CD4-positive, alpha-beta T cell treated with Interferon gamma for 1 hour (primary cell): ENCODE measurements around the gene SPACA7.
"Not testable (repeated sequence)": the region's sequence is repeated elsewhere in the genome, so short reads cannot be mapped to it uniquely, and the experiment has no call there.

Experiments used
- DNase-seq: peaks from one replicate; pipeline ENCODE4 v3.0.0-alpha.2; 2020

Gene SPACA7

DNA sequence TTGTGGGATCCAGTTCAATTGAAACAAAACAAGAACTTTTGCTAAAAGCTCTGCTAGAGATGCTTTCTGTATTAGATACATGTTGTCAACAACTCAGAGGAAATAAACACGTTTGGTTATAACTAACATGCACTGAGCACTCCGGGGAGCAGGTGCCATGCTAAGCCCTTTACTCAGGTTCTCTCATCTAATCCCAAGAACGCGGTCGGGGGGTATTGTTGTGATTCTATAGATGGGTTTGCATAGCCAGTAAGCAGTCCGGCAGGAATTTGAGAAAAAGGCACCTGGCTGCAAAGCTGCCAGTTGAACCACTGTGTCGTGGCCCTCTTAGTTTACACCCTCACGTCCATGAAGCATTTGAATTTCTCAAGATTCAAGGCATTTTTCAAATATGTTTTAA, 24.3 kb upstream of the SPACA7 start:
- no peak for DNase-seq

DNA sequence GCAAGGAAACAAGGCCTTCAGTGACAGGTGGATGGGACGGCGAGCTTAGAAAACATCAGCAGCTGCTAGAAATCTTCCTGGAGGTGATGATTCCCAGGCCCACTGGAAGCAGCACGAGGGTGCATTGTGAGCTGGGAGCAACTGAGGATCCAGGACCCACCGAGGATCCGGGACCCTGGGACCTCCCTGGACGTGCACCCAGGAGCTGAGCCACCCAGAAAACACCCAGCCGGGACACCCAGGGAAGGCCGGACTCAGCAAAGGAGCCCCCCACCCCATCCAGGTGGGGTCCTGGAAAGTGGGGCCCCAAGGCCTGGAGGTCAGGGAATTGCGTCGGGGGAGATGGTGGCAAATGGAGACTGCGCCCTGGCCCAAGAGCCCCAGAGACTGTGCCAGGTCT, 22.3 kb upstream of the SPACA7 start:
- DNase-seq: no peak

DNA sequence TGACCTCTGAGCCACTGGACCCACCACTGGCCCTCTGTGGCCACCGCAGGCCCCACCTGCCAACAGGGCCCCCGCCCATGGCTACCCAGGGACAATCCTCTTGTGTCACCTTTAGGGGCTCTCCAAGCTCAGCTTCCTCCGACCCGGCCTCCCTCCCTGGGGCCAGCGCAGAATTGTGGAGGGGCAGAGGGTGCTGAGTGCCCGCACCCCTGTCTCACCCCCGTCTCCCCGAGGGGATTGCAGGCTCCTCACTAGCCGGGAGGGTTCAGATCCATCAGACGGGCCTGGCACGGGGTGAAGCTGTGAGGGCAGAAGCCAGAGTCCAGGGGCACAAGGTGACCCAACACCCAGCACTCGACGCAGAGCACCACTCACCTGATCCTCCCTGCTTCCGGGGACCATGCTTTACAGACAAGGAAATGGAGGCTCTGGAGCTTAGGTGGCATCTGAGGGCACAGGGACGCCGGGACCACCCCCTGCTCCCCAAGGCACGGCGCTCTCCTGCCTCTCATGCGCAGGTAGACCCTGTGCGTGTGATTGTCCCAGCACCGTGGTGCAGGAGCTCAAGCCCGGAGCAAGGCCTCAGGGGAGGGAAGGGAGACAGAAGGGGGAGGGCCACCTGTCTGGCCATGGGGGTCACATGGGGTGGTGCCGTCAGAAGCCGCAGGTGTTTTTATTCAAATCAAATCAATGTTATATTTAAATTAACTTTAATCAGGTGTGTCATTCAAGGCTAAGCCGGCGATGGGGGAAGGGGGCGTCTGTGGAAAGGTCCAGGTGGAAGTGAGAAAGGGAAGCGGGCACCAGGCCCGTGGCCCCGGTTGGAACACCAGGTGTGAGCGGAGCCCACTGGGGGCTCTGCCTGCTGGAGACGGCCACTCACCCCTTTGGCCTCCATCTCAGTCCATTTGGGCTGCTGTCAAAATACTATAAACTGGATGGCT, 21.6 kb upstream of the SPACA7 start:
- DNase-seq: no peak

DNA sequence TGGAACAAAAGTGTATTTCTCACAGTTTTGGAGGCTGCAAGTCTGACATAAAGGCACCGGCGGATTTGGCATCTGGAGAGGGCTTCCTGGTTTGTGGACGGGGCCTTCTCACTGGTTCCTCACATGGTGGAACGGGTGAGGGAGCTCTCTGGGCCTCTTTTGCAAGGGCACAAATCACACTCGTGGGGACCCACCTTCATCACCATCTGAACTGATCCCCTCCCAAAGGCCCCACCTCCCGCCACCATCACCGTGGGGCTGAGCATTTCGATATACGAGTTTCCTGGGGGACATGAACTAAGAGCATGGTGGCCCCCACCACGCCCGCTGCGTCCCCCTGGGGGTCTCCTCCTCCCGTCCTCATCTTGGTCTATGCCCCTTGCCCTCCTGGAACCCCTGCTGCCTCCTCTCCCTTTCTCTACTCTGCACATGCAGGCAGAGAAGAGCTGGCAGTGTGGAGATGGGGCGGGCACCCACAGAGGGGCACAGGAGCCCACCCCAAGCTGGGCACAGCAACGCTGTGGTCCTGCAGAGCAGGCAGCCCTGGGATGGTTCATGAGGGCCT, 20.8 kb upstream of the SPACA7 start:
- DNase-seq: no peak

DNA sequence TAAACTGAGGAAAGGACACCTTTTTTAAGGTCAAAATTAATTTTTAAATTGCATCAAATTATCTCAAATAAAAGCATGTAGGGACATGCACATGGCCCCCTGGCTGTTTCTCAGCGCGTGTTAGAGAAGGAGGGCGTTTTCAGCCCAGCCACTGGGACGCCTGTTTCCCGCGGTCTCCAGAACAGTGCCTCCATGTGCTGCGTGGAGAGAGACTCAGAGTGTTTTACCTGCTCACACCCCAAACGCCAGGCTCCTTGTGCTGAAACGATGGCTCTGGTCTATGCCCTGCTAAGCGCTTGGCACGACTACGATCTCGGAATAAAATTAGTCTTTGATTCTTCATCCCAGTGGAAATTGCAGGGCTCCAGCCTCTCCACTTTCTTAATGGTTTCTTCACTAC, 20.0 kb upstream of the SPACA7 start:
- no peak for DNase-seq

DNA sequence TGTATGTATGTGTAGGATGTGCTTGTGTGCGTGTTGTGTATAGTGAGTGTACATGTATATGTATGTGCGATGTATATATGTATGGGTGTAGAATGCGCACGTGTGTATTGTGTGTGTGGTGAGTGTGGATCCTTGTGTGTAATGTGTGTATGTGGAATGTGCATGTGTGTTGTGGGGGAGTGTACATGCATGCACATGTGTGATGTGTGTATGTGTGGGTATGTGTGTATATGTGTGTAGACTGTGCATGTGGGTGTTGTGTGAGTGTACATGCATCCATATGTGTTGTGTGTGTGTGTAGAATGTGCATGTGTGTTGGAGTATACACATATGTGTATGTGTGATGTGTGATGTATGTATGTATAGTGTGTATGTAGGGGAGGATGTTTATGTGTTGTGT, 18.0 kb upstream of the SPACA7 start:
- no peak for DNase-seq

DNA sequence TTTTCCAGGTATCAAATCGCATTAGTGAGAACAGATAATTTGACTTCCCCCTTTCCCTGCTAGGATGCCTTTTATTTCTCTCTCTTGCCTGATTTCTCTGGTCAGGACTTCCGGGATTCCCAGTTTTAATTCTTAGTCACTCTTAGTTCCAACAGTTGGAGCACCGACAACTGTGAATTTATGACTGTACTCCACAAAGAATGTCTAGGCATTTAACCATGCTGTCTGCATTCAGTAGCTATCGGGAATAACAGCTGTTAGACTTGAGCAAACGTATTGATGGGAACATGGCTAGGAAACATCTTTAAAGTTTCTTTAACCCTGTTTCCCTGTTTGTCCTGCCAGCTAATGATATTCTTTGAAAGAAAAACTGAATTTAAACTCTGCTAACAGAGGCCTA, 14.1 kb upstream of the SPACA7 start:
- DNase-seq: no peak

DNA sequence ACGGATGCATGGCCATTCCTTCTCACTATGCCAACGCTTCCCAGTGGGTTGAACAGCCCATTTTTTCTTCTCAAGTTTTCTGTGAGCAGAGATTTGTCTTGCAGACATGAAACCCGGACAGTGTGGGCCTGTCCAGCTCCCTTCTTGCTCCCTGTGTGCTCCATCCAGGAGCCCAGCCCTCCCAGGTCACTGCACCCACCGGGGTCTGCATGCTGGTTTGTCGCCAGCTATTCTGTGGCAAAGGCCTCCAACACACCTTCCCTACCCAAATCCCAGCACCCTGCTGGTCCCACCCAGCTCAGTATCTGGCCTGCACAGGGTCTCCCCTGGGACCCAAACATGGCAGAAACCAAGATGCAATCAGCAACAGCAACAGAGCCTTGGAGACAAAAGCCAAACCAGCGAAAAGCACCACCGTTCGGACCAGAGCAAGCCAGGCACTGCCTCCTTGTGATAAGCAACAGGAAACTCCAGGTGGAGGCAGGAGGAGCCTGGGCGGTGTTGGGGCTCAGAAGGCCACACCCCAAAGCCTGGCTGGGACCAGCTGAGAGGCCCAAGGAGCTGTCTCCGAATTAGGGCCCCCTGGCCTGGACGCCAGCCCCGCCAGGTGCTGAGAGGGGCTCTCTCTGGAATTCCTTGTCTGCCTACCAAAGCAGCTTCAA, 12.2 kb upstream of the SPACA7 start:
- no peak for DNase-seq

DNA sequence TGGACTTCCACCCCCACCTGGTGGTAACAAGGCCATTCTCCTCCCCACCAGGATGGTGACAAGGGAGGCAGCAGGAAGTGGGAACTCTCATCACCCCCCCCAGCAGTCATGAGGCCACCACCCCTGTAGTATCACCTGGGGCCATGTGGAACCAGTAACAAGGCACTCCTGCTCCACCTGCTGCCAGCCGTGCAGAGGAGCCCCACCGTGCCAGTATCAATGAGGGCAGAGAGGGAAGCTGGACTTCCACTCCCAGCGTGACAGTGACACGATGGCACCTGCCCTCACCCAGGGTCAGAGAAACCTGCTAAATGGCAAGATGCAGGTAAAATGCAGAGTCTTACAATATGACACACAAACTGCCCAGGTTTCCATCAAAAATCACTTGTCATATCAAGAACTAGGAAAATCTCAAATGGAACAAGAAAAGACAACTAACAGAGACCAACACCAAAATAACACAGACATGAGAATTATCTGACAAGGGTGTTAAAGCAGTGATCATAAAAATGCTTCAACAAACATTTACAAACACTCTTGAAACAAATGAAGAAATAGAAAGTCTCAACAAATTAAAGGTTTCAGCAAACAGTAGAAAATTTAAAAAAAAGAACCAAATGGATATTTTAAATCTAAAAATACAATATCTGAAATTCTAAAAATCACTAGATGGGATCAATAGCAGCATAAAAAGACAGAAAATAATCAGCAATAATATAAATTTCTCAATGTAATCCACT, 9.1 kb upstream of the SPACA7 start:
- DNase-seq: no peak

DNA sequence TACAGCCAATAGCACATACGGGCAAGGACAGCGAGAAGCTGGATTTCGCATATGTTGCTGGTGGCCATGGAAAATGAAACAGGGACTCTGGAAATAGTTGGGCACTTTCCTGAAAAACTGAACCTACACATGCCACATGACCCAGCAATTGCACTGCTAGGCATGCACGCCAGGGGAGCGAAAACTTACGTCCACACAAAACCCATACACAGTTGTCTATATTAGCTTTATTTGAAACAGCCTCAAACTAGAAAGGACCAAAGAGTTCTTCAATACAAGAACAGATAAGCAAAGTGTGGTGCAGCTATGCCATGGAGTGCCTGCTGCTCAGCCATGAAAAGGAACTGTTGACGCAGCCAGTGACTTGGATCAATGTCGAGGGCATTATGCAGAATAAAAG, 7.3 kb upstream of the SPACA7 start:
- DNase-seq: no peak

DNA sequence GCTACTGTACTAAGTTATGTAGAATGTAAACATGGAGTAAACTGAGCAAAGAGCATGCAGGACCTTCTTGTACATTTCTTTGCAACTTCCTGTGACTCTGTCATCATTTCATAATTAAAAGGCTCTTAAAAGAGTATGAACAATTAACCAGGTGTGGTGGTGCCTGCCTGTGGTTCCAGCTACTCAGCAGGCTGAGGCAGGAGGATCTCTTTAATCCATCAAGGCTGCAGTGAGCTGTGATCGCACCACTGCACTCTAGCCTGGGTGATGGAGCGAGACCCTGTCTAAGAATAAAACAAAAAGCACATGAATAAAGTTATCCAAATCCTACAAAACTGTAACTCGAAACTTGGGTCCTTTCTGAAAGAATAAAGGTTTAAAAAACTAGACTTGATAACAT, 5.8 kb upstream of the SPACA7 start:
- no peak for DNase-seq

DNA sequence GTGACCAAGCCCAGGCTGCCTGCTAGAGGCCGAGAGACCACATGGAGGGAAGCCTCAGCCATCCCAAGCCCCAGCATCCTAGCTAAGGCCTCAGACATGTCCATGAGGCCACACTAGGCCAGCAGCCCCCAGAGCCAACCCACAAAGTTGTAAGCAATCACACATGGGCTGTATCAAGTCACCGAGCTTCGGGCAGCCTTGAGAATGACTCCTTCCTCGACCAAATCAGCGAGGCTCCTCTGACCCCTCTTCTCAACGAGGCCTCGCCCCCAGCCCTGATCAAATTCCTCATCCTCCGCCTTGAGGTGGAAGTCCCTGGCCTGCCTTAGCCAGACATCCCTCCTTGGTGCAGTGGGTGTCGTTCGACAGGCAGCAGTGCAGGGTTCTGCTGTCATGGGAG, 1.9 kb upstream of the SPACA7 start:
- no peak for DNase-seq

DNA sequence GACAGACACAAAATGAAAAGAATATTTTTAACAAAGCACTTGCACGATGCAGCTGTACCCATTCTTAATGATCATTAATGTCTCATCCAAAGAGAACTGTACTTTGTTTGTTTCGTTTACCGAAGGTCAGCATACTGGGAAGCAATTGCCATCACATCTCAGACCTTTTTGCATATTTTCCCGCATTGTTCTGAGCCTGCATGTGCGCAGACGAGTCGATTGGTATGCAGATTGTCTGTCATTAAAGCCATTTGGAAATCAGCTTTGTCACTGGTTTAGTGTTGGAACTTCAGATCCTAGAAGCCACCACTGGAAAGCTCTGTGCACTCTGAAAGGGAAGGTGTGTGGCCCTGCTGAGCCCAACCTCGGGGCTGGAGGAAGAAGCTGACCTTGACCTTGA, 15.6 kb downstream of the SPACA7 start:
- no peak for DNase-seq

DNA sequence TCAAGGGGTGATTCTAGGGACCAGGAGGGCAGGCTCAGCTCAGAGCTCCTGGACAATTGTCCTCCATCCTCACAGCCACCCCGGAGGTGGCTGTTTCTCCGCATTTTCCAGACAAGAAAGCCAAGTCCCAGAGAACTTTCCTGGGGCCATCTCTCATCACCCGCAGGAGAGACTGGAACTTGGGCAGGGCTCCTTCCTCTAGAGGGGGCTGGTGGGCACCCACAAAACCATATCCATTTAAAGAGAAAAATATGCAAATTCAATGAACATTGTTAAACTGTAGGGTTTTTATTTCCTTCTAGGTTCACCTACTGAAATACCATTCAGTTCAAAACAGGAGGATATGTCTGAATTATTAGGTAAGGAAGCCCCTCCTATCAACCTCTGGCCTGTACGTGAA, 16.6 kb downstream of the SPACA7 start:
- no peak for DNase-seq

DNA sequence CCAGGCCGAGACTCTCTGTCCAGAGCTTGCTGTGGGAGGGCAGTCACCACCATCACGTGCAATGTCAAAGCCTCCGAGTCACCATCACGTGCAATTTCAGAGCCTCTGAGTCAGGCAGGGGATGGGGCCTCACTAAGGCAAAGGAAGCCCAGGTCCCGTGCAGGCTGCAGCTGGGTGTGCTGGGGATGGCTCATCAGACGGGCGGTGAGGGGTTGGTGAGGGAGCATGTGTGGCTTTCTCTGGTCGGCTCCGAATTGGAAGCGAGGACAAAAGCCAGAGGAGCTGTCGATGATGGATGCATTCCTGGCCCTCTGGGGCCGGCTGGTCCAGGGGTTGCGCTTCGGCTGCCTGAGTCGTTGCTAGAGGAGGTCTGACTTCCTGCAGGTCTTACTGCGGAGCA, 18.9 kb downstream of the SPACA7 start:
- not testable (repeated sequence) for DNase-seq

DNA sequence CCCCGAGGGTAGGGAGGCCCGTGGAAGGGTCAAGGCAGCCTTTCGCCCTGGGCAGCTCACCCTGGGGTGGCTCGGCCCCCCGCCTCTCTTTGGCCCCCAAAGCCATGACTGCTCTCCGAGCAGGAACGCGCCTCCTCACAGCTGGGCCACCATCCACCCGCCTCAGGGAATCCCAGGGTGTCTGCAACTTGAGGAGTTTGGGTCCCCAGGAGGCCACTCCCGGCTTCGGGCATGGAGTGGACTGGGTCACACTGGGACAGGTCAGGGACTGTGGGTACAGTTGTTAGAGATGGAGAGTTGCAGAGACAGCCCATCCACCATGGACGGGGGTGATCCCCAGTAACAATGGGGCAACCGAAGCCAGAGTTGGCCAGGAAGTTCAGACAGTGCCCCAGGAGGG, 19.8 kb downstream of the SPACA7 start:
- DNase-seq: not testable (repeated sequence)

DNA sequence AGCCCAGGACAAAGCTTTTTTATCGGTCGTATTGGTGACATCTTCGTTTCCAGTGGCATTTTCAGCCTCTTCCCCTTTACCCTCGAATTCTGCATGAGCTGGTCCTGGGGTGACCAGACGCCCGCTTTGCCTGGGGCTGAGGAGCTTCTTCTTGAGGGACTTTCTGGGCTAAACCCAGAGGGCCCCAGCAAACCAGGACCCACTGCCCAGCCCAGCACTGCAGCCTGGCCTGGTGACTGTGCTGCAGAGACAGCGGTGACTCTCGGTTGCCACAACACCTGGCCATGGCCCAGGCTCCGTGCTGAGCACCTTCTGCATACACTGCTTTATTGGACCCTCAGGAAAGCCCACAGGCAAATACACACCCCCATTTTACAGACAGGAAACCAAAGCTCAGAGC, 21.0 kb downstream of the SPACA7 start:
- DNase-seq: no peak

DNA sequence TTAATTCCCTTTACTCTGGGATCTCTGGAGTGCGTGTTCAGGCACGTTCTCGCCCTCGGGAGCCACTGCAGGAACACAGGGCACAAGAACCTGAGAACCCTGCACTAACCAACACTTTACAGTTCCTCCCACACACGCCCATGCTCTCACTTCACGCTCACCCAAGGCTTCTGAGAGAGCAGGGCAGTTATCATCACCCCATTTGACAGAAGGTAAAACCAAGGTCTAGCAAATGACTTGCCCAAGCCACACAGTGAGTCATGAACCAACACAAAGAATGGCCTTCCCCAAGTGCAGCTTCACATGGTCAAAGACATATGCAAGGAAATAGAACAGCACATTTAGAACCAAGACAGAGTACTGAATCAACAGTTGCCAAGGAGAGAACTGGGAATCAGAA, 22.2 kb downstream of the SPACA7 start:
- not testable (repeated sequence) for DNase-seq

DNA sequence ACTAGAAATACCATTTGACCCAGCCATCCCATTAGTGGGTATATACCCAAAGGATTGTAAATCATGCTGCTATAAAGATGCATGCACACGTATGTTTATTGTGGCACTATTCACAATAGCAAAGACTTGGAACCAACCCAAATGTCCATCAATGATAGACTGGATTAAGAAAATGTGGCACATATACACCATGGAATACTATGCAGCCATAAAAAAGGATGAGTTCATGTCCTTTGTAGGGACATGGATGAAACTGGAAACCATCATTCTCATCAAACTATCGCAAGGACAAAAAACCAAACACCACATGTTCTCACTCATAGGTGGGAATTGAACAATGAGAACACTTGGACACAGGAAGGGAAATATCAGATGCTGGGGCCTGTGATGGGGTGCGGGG, 33.7 kb downstream of the SPACA7 start:
- DNase-seq: not testable (repeated sequence)

DNA sequence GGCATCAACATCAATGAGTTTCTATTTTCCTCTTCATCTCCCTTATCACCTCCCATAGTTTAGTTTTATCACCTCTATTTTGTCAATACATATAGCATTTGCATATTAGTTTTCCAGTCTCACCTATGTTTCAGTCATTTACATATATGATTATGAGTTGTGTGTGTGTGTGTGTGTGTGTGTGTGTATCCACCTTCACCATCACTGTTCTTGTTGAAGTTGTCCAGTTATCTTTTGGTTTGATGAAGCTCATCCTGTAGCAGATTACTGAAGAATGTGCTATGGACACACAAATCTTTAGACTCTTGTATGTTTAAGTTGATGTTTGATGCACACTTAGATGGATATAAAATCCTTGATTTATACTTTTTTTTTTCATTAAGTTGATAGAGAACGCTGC, 40.5 kb downstream of the SPACA7 start:
- DNase-seq: no peak

DNA sequence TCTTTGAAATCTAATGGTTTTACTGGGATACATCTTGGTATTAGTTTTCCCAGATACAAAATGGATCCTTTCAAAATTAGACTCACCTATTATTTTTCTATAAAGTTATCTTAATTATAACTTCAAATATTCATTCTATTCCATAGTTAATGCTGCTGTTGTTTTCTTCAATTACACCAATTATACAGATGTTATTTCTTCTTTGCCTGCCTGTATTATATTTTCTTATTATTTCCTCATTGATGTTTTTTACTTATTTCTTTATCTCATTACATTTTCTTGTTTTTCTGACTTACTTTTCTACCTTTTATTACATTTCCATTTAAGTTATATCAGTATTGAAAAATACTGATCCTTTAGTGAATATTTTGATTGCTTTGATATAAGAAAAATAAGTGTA, 40.9 kb downstream of the SPACA7 start:
- DNase-seq: no peak

DNA sequence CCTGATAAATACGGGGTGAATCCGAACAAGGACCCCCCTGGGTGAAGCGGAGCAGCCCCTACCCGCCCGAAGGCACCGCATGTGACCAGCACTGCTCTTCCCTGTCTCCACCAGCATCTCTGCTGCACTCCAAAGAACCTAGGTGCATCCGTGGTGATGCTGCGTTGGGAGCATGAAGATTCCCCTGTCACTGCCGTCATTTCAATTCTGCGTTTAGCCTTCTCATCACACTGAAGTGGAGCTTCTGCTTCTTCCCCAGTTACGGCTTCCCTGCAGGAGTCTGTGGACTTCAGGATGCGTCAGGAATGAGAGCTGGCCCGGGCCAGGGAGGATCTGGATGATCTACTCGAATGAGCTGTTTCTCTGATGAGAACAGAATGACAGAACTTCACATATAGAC, 47.9 kb downstream of the SPACA7 start:
- DNase-seq: no peak

DNA sequence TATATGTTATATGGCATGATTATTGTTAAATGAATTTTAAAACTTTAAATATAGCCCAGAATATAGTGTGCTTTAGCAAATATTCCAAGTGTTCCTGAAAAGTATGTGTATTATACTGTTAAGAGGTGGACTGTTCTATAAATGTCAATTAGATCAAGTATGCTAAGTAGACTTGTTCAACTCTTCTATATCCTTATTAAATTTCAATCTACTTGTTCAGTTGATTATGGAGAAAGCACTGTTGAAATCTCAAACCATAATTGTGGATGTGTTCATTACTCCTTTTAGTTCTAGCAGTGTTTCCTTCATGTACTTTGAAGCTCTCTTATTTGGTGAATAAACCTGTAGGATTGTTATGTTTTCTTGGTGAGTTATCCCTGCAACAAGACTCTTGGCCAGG, 52.5 kb downstream of the SPACA7 start:
- no peak for DNase-seq

DNA sequence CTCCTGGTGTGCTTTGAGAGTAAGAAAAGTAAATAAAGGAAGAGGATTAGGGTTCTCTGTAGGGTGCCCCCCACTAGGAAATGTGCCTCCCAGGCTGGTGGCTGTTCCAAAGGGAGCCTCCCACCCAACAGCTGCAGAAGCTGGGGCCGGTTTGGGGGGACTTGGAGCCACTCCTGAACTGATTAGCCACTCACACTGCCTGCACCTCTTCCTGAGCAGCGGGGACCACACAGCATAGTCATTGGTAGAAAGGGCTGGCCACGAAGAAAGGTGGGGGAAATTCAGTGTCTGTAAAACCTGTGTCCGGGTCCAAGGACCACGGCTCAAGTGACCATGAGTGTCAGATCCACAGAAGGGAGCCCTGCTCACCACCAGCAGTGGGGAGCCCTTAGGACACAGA, 55.6 kb downstream of the SPACA7 start:
- no peak for DNase-seq
